HL-60 (cell line): ENCODE measurements around the gene ATP8A2.

Source experiments
- CTCF ChIP-seq: IDR thresholded peaks from one replicate; pipeline ENCODE4 v1.5.1; 2011; ENCODE audit warnings: low read length, control low read depth, inconsistent platforms; ENCODE audit not compliant: insufficient read depth
- POLR2AphosphoS5 ChIP-seq: IDR thresholded peaks from 2 replicates; pipeline ENCODE4 v1.6.1; 2012; ENCODE audit warnings: low read depth

DNA sequence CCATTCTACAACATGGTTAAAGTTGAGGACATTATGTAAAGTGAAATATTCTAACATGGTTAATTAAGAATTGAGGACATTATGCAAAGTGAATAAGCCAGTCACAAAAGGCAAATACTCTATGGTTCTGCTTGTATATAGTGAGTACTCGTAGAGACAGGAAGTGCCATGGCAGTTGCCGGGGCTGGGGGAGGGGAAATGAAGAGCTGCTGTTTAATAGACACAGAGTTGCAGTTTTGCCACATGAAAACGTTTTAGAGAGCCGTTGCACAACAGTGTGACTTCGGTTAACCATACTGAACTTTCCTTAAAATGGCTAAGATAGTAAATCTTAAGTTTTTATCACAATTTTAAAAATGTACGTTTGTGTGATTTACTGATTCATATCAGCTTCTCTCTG, 503.1 kb downstream of the ATP8A2 start:
- TF ChIP-seq POLR2AphosphoS5 (peak; percentile 44; the same call in 1 of the 2 replicates), CTCF (no peak)
